CD4-positive, alpha-beta T cell treated with Interleukin-21 for 1 hour (primary cell): ENCODE data around the gene KLHDC10.
"Not testable (repeated sequence)": the region's sequence is repeated elsewhere in the genome, so short reads cannot be mapped to it uniquely, and the experiment has no call there.

Source experiments
- DNase-seq: peaks from one replicate; pipeline ENCODE4 v3.0.0-alpha.2; 2020

KLHDC10 gene

DNA sequence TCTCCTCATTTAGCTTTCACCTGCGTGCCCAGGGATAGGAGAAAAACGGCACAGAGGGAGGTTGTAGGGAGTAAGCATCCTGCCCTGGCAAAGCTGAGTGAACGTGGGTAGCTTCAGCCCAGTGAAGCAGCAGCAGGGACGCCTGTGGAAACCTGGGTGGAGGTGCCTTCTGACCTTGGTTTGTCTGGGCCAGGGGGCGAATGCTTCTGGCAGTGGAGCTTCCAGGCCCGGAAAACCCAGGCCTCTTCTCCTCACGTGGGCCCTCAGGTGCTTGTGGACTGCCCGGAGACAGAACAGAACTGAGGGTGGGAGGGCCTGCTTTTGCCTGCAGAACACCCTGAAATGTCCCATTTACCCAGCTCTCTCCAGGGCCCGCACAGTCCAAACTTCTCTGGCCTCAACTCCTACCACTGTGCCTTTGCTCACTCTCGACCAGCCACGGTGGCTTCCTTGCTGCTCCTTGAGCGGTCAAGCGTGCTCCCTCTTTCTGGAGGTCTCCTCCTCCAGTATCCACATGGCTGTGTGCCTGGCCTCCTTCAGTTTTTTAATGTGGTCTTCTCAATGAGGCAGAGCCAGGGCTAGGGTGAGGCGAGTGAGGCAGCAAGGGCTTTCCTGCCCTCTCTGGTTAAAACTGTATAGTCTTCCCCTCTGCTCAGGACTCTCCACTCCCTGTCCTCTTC, 72.5 kb downstream of the KLHDC10 start:
- no peak for DNase-seq

DNA sequence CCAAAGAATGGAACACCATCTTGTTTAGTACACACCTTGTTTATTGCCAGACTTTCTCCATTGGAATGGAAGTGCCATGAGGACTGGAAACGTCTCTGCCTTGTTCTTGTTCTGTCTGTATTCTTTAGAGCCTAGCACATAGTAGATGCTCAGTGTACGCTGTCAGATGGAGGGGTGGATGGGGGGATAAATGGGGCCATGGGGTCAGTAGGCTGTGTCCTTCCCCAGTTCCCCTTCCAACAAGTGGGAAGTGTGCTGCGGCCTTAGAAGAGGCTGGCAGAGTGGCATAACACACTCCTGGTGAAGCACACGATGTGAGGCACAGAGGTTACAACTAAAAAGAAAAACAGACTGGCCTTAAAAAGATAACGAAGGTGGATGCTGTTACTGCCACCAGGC, 73.0 kb downstream of the KLHDC10 start:
- DNase-seq = no peak

DNA sequence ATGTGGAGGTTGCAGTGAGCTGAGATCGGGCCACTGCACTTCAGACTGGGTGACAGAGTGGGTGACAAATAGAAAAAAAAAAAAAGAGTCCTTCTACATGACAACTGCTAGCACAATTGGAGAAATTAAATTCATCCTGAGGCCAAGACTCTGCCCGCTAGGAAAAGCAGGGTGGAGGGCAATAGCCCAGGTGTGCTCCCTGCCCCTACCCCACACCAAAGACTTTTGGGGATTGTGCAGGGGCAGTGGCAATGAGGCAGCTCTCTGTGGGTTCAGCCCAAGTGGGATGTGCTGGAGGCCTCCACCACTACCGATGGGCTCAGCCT, 73.6 kb downstream of the KLHDC10 start:
- DNase-seq = no peak

DNA sequence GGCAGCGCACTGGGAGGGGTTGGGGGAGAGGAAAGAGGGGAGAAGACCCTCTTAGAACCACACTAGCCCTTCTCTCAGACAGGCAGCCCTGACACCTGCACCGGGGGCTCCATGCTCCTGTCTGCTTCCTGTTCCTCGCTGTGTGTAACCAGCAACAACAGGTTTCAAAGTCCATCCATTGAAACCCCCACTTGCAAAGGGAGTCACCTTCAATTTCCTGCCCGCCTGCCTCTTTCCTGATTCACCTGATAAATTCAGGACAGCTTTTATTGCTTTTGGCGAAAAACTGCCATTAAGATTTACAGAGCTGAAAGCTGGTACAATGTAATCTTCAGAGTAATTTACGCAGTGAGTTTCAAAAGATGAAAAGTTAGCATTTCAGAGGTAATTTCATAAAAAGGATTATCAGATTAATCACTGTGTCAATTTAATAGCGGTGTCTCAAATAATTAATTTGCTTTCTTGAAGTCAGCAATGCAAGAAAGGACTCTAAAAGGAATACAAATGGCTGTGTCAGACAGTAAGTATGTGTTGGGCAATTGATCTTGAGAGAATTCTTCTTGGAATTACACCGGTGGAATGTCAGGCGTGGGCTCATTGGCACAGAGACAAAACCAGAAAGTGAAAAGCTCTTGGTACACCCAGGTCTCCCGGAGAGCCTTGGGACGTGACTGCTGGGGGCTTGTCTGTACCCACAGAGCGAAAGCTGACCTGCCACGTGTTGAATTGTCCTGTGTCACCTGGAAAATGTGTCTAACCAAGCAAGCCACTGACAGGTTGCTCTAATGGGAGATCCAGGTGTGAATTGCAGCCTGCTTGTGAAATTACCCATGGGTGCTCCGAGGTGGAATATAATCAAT, 74.2 kb downstream of the KLHDC10 start:
- DNase-seq = no peak

DNA sequence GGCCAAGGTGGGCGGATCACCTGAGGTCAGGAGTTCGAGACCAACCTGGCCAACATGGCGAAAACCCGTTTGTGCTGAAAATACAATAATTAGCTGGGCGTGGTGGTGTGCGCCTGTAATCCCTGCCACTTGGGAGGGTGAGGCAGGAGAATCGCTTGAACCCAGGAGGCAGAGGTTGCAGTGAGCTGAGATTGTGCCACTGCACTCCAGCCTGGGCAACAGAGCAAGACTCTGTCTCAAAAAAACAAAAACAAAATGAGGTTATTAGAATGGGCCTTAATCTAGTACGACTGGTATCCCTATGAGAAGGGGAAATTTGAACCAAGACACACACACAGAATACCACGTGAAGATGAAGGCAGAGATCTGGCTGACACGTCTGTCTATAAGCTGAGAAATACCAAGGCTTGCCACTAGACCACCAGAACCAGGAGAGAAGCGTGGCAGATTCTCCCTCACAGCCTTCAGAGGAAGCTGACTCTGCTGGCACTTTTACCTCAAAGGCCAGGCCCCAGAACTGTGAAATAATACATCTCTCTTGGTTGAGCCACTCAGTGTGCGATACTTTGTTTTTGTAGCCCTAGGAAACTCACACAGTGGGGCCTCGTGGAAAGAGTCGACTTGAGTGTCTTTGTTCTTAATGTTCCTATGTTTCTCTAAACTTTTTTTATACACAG, 75.2 kb downstream of the KLHDC10 start:
- peak; percentile 11 for DNase-seq

DNA sequence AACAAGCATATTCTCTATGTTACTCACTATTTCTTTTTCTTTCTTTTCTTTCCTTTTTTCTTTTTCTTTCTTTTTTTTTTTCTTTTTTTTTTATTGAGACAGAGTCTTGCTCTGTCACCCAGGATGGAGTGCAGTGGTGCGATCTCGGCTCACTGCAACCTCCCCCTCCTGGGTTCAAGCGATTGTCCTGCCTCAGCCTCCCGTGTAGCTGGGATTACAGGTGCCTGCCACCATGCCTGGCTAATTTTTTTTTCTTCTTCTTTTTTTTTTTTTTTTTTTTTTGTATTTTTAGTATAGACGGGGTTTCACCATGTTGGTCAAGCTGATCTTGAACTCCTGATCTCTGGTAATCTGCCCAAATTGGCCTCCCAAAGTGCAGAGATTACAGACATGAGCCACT, 75.8 kb downstream of the KLHDC10 start:
- DNase-seq = not testable (repeated sequence)

DNA sequence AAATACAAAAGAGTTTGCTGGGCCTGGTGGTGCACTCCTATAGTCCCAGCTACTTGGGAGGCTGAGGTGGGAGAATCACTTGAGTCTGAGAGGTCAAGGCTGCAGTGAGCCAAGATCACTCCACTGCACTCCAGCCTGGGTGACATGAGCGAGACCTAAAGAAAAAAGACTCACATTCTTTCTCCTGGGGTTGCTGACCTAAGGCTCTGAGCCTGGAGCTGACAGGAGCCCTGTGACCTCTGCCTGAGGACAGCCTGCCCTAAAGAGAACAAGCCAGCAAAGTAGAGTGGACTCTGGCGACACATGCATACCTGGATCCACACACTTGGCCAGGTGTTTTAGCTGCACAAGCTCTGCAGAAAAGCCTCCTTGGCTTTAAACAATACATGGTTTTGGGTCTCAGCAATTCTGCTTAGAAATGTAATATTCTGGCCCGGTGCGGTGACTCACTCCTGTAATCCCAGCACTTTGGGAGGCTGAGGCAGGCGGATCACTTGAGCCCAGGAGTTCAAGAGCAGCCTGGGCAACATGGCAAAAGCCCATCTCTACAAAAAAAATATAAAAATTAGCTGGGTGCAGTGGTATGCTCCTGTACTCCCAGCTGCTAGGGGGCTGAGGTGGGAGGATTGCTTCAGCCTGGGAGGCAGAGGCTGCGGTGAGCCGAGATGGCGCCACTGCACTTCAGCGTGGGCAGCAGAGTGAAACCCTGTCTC, 76.5 kb downstream of the KLHDC10 start:
- DNase-seq = no peak

DNA sequence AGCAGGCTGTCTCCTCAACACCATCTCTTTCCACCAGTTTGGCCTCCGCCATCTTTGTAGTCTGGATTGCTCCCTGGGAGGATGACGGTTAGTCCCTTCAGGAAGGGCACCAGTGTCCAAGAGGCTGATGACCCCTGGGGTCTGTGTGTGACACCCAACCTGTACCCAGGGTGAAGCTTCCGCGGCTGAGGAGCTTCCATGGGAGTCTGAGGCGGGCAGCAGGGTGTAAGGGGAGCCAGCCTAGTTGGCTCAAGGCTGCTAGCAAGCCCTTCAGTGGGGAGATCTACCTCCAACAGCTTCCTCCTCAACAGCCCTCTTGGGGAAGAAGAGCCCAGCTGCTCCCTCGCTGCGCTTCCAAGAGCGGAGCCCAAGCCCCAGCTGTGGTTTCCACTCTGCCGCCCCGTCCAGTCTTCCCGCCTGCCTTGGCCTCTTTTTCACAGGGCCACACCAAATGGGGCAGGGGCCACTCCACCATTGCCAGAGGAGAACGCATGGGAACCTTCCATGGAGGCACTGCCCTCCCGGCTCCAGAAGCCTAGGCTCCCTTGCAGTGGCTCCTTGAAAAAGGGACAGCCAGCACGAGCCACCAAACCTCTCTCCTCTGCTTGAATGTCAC, 77.5 kb downstream of the KLHDC10 start:
- no peak for DNase-seq

DNA sequence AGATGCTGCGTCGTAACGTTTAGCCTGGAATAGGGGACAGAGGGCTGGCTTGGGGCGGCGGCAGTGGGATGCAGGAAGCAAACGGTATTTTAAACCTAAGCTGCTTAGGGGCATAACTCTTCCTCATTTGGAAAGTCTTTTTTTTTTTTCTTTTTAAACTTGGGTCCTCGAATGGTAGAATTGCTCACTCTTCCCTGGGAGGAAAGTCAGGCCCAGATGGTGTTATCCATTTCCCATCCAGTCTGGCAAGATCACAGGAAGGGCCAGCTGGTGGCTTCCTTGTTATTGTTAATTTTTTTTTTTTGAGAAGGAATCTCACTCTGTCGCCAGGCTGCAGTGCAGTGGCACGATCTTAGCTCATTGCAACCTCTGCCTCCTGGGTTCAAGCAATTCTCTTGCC, 78.2 kb downstream of the KLHDC10 start:
- DNase-seq = no peak

DNA sequence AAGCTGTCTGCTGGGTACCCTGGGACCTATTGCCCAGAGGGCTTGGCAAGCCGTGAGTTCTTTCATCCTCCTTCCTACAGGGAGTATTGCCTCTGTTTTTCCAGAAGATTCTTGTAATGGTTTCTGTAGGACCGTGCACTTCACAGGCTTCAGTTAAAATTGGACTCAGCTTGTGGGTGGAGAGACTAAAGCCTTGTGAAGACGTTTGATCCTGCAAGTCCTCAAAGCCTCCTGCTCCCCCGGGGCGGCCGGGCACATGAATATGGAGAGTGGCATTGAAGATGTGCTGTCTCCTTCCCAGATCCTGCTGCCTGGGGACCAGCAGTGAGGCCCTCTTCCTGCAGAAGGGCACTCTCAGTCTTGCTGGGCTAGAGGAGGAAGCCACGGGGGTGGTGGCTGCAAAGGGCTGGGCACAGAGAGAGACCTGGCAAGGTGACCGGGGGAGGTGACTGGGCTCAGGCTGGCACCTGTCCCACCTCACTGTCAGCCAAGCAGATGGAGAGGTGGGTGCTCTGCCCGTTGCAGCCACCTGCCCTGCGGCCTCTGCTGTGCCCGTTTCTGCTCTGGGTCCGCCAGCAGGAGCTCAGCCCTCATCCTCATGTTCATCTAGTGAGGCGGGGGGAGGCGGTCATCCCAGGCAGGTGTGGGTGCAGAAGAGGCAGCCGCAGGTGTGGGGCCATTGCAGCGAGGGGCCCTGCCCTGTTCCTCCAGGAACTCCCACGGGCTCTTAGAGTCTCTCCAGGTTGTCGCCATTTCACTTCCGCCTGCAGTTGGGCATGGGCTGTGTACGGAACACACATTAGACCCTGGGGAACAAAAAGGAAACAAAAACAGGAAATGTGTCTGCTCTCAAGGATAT, 79.2 kb downstream of the KLHDC10 start:
- DNase-seq = no peak

DNA sequence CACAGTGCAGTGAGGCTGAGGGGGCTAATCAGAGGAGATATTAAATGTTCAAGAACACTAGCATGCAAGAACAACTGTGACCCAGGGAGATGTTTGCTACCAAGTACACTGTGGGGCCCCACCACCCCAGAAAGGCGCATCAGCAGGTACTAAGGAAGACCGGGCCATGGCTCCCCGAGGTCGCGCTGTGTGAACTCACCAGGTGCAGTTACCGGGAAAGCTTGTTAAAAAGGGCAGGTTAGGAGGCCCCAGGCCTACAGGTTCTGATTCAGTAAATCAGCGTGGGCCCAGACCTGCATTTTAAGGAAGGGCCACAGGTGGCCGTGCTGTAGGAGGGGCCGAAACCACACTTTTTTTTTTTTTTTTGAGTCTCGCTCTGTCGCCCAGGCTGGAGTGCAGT, 80.3 kb downstream of the KLHDC10 start:
- no peak for DNase-seq

DNA sequence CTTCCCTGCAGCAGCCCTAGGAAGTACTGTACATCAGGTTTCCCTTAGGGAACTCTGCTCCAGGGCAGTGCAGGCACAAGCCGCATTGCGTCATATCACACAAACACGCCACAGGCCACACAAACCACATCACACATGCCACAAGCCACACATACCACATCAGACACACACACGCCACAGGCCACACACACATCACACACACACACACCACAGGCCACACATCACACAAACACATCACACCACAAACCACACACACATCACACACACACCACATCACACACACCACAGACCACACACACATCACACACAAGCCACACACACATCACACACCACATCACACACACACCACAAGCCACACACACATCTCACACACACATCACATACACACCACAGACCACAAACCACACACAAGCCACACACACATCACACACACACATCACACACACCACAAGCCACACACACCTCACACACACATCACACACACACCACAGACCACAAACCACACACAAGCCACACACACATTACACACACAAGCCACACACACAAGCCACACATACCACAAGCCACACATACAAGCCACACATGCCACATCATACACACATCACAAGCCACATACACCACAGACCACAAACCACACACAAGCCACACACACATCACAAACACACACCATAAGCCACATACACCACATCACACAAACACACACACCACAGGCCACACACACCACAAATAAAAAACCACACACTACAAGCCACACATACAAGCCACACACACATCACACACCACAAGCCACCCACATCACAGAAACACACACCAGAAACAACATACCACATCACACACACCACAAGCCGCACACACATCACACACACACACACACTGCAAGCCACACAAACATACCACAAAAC, 81.5 kb downstream of the KLHDC10 start:
- DNase-seq = peak; percentile 64

DNA sequence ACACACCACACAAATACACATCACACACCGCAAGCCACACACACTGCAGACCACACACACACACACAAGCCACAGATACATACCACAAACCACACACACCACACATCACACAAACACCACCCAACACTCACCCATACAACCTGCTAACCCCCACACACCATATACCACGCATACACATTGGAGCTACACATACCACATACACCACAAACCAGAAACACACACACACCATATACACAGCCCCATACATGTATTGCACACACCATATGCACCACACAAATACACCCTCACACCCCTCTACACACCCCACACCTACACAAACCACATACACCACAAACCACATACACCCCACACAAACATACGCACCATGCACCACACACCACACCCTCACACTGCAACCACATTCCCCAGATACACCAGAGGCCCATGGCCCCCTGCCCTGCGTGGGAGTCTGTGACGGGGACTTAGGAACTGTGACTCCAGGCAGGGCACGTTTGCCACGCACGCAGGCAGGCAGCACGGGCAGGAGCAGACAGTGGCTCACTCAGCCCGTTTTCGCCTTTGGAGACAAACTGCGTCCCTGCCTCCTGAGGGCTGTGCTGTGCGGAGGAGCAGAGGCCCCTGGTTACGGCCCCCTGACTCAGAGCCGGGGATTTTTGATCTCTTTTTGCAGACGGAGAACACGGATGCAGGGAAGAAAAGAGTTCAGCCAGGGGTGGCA, 82.3 kb downstream of the KLHDC10 start:
- peak; percentile 9 for DNase-seq

DNA sequence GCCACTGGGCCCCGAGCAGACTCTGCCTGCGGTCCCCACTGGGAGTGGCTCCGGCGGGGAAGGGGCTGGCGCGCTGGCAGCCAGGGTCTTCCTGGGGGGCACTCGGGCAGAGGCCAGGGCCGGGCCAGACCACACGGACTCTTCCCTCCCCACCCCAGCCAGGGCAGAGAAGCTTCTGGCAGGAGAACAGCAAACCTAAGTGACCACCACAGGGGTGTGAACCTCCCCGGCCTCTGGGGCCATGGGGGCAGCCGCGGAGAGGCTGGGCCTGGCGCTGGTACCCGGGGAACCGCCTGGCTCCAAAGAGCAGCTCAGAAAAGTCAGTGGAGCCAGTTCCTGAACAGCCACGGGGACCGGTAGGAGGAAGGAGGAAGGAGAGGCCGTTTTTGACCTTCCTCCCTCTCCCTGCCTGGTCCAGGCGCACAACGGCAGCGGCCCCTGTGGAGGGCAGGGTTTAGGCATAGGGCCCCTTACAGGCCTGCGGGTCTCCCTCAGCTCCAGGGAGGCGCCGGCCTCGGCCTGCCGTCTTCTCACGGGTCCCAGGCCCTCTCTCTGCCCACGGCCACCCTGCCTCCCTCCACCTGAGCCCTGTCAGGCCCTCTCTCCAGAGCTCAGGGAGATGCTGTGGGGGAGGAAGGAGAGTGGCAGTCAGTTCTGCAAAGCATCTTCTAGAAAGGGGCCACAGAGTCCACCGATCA, 83.0 kb downstream of the KLHDC10 start:
- DNase-seq = no peak

DNA sequence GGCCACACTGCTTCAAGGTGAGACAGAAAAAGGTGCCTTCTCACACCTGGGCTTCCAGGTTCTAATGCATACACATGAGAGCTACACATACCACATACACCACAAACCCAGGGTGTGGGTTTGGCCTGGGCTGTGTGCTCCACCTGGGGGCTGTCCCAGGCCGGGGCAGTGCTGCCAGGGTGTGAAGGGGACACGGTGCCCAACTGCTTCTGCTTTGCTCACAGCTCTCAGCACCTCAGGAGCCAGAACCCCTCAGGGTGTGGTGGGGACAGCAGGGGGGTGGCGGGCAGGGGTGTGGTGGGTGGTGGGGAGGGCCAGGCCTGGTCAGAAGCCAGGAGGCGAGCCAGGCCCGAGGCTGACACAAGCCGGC, 83.8 kb downstream of the KLHDC10 start:
- no peak for DNase-seq

DNA sequence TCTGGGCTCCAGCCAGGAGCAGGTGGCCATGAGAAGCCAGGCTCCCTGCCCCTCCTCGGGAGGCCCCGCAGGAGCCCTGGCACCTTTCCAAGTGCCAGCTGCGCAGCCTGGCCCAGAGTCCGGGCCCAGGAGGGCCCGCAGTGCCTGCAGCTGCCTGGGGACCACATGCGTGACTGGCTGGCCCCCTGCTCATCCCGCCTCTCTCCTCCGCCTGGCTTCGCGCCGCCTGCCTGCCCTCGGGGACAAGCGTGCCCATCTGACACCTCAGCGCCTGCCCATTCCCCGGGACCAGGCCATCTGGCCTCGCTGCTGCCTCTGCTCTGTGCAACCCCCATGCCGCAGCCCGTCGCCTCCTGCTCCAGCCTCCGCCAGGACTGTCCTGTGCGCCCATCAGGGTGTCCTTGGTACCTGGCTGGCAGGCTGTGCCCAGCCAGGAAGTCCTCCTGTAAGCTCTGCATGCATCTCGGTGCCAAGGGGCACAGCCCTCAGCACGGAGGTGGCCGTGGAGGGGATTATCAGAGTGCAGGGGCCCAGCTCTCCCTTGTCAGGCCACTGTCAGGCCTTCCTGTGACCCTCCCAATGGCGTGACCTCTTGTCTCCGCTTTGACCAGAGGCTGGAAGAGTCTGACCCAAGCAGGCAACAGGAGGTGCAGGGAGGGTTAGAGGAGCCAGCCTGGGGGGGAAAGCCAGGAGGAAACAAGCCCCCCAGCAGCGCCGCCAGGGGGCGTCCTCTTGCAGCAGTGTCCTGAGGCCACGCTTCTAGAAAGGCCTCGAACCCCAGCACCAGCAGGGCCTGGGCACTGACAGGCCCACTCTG, 84.4 kb downstream of the KLHDC10 start:
- DNase-seq = no peak

DNA sequence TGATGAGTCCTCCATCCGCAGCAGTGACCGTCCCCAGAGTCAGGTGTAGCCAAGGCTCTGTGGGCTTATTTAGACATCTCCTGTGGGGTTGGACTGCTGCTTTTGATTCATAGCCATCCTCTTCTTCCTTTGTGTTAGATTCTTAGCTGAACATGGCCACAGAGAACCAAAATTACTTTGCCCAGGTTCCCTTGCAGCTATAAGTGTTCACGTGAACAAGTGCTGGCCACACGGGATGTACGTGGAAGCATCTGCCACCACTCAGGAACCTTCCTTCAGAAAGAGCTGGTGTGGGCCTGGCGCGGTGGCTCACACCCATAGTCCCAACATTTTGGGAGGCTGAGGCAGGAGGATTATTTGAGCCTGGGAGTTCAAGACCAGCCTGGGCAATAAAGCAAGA, 85.8 kb downstream of the KLHDC10 start:
- no peak for DNase-seq

DNA sequence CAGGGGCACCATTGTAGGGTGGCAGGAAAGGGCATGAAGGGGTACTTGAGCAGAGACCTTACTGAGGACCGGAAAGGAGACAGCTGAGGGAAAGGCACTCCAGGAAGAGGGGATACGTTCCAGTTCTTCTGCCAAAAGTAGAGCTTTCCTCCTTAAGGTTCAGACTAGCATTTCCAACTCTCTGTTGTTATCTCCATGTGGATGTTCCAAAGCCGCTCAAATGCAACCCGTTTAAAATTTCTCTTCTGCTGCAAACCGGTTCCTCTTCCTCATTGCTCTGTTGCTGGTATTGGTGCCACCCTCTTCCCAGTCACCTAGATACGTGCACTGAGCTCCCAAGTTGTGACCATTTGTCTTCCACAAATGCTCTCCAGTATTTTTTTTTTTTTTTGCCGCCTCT, 87.4 kb downstream of the KLHDC10 start:
- DNase-seq = no peak

DNA sequence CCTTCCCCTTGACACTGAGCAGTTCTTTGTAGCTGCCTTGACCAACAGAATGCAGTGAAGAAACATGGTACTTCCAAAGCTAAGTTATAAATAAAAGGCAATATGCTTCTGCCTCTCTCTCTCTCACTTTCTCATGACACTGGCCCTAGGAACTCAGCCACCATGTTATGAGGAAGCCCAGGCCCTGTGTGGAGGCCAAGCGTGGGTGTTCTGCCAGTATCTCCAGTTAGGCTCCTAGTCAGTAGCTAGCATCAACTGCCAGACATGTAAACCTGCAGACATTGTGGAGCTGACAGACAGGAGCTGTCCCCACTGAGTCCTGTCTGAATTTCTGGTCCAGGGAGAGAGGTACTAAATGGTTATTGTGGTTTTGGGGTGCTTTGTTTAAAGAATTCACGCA, 89.7 kb downstream of the KLHDC10 start:
- no peak for DNase-seq
